GM12891 (cell line): ENCODE results near the gene HDLBP.

Experiments
- PAX5 ChIP-seq: IDR thresholded peaks from 2 replicates; pipeline ENCODE4 v1.6.1; 2011; ENCODE audit warnings: low read length, moderate library complexity, mild to moderate bottlenecking; ENCODE audit not compliant: insufficient read depth, severe bottlenecking
- POLR2A ChIP-seq: IDR thresholded peaks from 2 replicates; pipeline ENCODE4 v1.6.1; 2011; ENCODE audit warnings: low read depth, low read length, control low read depth
- POLR2AphosphoS5 ChIP-seq: IDR thresholded peaks from 2 replicates; pipeline ENCODE4 v1.6.1; 2011; ENCODE audit warnings: low read depth, low read length, control low read depth
- POU2F2 ChIP-seq: IDR thresholded peaks from 2 replicates; pipeline ENCODE4 v1.6.1; 2011; ENCODE audit warnings: low read depth, mild to moderate bottlenecking, control low read depth, low read length, moderate library complexity
- TAF1 ChIP-seq: IDR thresholded peaks from 2 replicates; pipeline ENCODE4 v1.6.1; 2011; ENCODE audit warnings: low read depth, low read length, control low read depth

- TF ChIP-seq POLR2A, result no peak
- TF ChIP-seq PAX5, result no peak
- TF ChIP-seq POLR2AphosphoS5, result no peak
- no peak for TF ChIP-seq TAF1
- TF ChIP-seq POU2F2, result no peak
Observed at GRCh38 chr2:241234962-241235740, 80.3 kb downstream of the HDLBP start.
